Activated naive CD4-positive, alpha-beta T cell treated with anti-CD3 and anti-CD28 coated beads, Interleukin-2, amount 50 U/mL, for 24 hours (primary cell): Measurements from ENCODE around the gene HOTAIR.

ENCODE experiments used
- H3K27ac Mint-ChIP-seq: one replicate; pipeline ENCODE4 v1.8.0; 2021; ENCODE audit warnings: mild to moderate bottlenecking, mixed read lengths
- H3K27me3 Mint-ChIP-seq: one replicate; pipeline ENCODE4 v1.8.0; 2021; ENCODE audit warnings: mixed read lengths
- H3K36me3 Mint-ChIP-seq: one replicate; pipeline ENCODE4 v1.8.0; 2021; ENCODE audit warnings: mixed read lengths
- H3K4me1 Mint-ChIP-seq: one replicate; pipeline ENCODE4 v1.8.0; 2021; ENCODE audit warnings: mixed read lengths
- H3K4me3 Mint-ChIP-seq: one replicate; pipeline ENCODE4 v1.8.0; 2021; ENCODE audit warnings: mild to moderate bottlenecking, mixed read lengths
- H3K9me3 Mint-ChIP-seq: one replicate; pipeline ENCODE4 v1.8.0; 2021; ENCODE audit warnings: mixed read lengths

HOTAIR gene

GRCh38 chr12:54004841-54005530 lies 30.2 kb upstream of the HOTAIR start:
- H3K4me1 Mint-ChIP-seq: peaks cover 30% of the 10 kb centered on the region
- peaks cover 76% of the 10 kb centered on the region for H3K27me3 Mint-ChIP-seq
- no peaks in the 10 kb centered on the region for H3K9me3 Mint-ChIP-seq
- no peaks in the 10 kb centered on the region for H3K36me3 Mint-ChIP-seq
- H3K4me3 Mint-ChIP-seq: no peak overlapping the region
- peak overlapping the region; percentile 17 for H3K27ac Mint-ChIP-seq

GRCh38 chr12:54004063-54004840 lies 29.5 kb upstream of the HOTAIR start:
- Mint-ChIP-seq H3K9me3 (no peaks in the 10 kb centered on the region), H3K36me3 (no peaks in the 10 kb centered on the region), H3K27me3 (peaks cover 73% of the 10 kb centered on the region), H3K27ac (peak overlapping the region; percentile 33), H3K4me3 (no peak overlapping the region), H3K4me1 (peaks cover 29% of the 10 kb centered on the region)

- H3K27me3 Mint-ChIP-seq: peaks cover 76% of the 10 kb centered on the region
- H3K27ac Mint-ChIP-seq: peak overlapping the region; percentile 33
Observed at GRCh38 chr12:54003625-54004024, 28.9 kb upstream of the HOTAIR start.

GRCh38 chr12:54002915-54003389 lies 28.2 kb upstream of the HOTAIR start:
- H3K4me1 Mint-ChIP-seq: peaks cover 35% of the 10 kb centered on the region
- no peaks in the 10 kb centered on the region for H3K9me3 Mint-ChIP-seq
- H3K4me3 Mint-ChIP-seq: no peak overlapping the region
- H3K36me3 Mint-ChIP-seq: no peaks in the 10 kb centered on the region
- H3K27ac Mint-ChIP-seq: no peak overlapping the region
- H3K27me3 Mint-ChIP-seq: peaks cover 78% of the 10 kb centered on the region

More at GRCh38 chr12:54003625-54004024, 28.9 kb upstream of the HOTAIR start:
- Mint-ChIP-seq H3K4me3 (no peak overlapping the region), H3K36me3 (no peaks in the 10 kb centered on the region), H3K4me1 (peaks cover 30% of the 10 kb centered on the region), H3K9me3 (no peaks in the 10 kb centered on the region)

GRCh38 chr12:54002278-54002914 lies 27.6 kb upstream of the HOTAIR start:
- no peak overlapping the region for H3K4me3 Mint-ChIP-seq
- no peaks in the 10 kb centered on the region for H3K36me3 Mint-ChIP-seq
- peaks cover 79% of the 10 kb centered on the region for H3K27me3 Mint-ChIP-seq
- peaks cover 39% of the 10 kb centered on the region for H3K4me1 Mint-ChIP-seq
- no peak overlapping the region for H3K27ac Mint-ChIP-seq
- no peaks in the 10 kb centered on the region for H3K9me3 Mint-ChIP-seq

GRCh38 chr12:54001283-54002187 lies 26.8 kb upstream of the HOTAIR start:
- Mint-ChIP-seq H3K27me3 (peaks cover 76% of the 10 kb centered on the region), H3K4me3 (no peak overlapping the region), H3K27ac (no peak overlapping the region), H3K4me1 (peaks cover 41% of the 10 kb centered on the region), H3K36me3 (no peaks in the 10 kb centered on the region), H3K9me3 (no peaks in the 10 kb centered on the region)

- H3K27me3 Mint-ChIP-seq: peaks cover 69% of the 10 kb centered on the region
- H3K27ac Mint-ChIP-seq: no peak within 1 kb of the TSS
- H3K9me3 Mint-ChIP-seq: no peaks in the 10 kb centered on the region
- peaks cover 40% of the 10 kb centered on the region for H3K4me1 Mint-ChIP-seq
- H3K4me3 Mint-ChIP-seq: peak within 1 kb of the TSS; percentile 54
- no peaks in the 10 kb centered on the region for H3K36me3 Mint-ChIP-seq
Observed at GRCh38 chr12:54000116-54001114, 25.7 kb upstream of the HOTAIR start, which contains the start of gene HOXC9. Gene HOXC9 (plus strand): TSS chr12:54000161. CDS start chr12:54000189, 28 bp downstream.

- Mint-ChIP-seq H3K36me3 (no peaks in the 10 kb centered on the region), H3K9me3 (no peaks in the 10 kb centered on the region), H3K4me1 (peaks cover 44% of the 10 kb centered on the region), H3K27me3 (peaks cover 69% of the 10 kb centered on the region), H3K27ac (no peak overlapping the region), H3K4me3 (peak overlapping the region; percentile 54)
Observed at GRCh38 chr12:53999559-54000115, 24.9 kb upstream of the HOTAIR start.

GRCh38 chr12:53998900-53999236 lies 24.1 kb upstream of the HOTAIR start:
- Mint-ChIP-seq H3K4me3 (no peak overlapping the region), H3K27ac (no peak overlapping the region), H3K36me3 (no peaks in the 10 kb centered on the region), H3K27me3 (peaks cover 68% of the 10 kb centered on the region), H3K4me1 (peaks cover 48% of the 10 kb centered on the region), H3K9me3 (no peaks in the 10 kb centered on the region)

GRCh38 chr12:53998110-53998899 lies 23.6 kb upstream of the HOTAIR start:
- H3K36me3 Mint-ChIP-seq: no peaks in the 10 kb centered on the region
- peaks cover 49% of the 10 kb centered on the region for H3K4me1 Mint-ChIP-seq
- no peaks in the 10 kb centered on the region for H3K9me3 Mint-ChIP-seq
- no peak overlapping the region for H3K4me3 Mint-ChIP-seq
- peaks cover 68% of the 10 kb centered on the region for H3K27me3 Mint-ChIP-seq
- H3K27ac Mint-ChIP-seq: peak overlapping the region; percentile 30

GRCh38 chr12:53997204-53998109 lies 22.7 kb upstream of the HOTAIR start:
- Mint-ChIP-seq H3K27me3 (peaks cover 66% of the 10 kb centered on the region), H3K9me3 (no peaks in the 10 kb centered on the region), H3K4me3 (no peak overlapping the region), H3K4me1 (peaks cover 49% of the 10 kb centered on the region), H3K36me3 (no peaks in the 10 kb centered on the region), H3K27ac (no peak overlapping the region)
